DOHH2 (cell line): ENCODE results near the gene COL6A5.

ENCODE experiments used
- H3F3A ChIP-seq: fragments of 200-600 bp; sonication (generic), shearing (Covaris generic); 2 replicates; pipeline ENCODE4 v1.6.0; 2016; ENCODE audit warnings: antibody characterized with exemption, mild to moderate bottlenecking; ENCODE audit not compliant: control insufficient read depth, insufficient read depth
- H3K27ac ChIP-seq: fragments of 200-600 bp; sonication (generic); 2 replicates; pipeline ENCODE4 v1.5.1; 2014; ENCODE audit warnings: low read depth, mild to moderate bottlenecking, low read length, moderate library complexity
- H3K27me3 ChIP-seq: fragments of 200-600 bp; sonication (generic); 2 replicates; pipeline ENCODE4 v1.6.1; 2014; ENCODE audit warnings: mild to moderate bottlenecking, low read length, mixed read lengths; ENCODE audit not compliant: control insufficient read depth
- H3K36me3 ChIP-seq: fragments of 200-600 bp; sonication (generic); 2 replicates; pipeline ENCODE4 v1.6.1; 2014; ENCODE audit warnings: mild to moderate bottlenecking, low read length, moderate library complexity, mixed read lengths; ENCODE audit not compliant: control insufficient read depth
- H3K4me1 ChIP-seq: fragments of 200-600 bp; sonication (generic); 2 replicates; pipeline ENCODE4 v1.6.1; 2014; ENCODE audit warnings: mild to moderate bottlenecking, low read length, mixed read lengths; ENCODE audit not compliant: control insufficient read depth
- H3K4me2 ChIP-seq: fragments of 200-600 bp; sonication (generic); 2 replicates; pipeline ENCODE4 v1.6.0; 2014; ENCODE audit warnings: mild to moderate bottlenecking, low read length, moderate library complexity
- H3K4me3 ChIP-seq: fragments of 200-600 bp; sonication (generic); 2 replicates; pipeline ENCODE4 v1.5.1; 2014; ENCODE audit warnings: mild to moderate bottlenecking, low read length, mixed read lengths
- H3K79me2 ChIP-seq: fragments of 200-600 bp; sonication (generic); 2 replicates; pipeline ENCODE4 v1.6.1; 2014; ENCODE audit warnings: mild to moderate bottlenecking, low read length, mixed read lengths; ENCODE audit not compliant: control insufficient read depth
- H3K9me2 ChIP-seq: fragments of 200-600 bp; sonication (generic); replicated peaks from 2 replicates; pipeline ENCODE4 v1.6.1; 2014; ENCODE audit warnings: mild to moderate bottlenecking, low read length, mixed read lengths; ENCODE audit not compliant: control insufficient read depth
- H3K9me3 ChIP-seq: fragments of 200-600 bp; sonication (generic); 2 replicates; pipeline ENCODE4 v1.6.1; 2014; ENCODE audit warnings: antibody characterized with exemption, low read length, mixed read lengths; ENCODE audit not compliant: control insufficient read depth, insufficient read depth
- H4K20me1 ChIP-seq: fragments of 200-600 bp; sonication (generic); 2 replicates; pipeline ENCODE4 v1.6.0; 2014; ENCODE audit warnings: low read depth, mild to moderate bottlenecking, antibody characterized with exemption, low read length, moderate library complexity; ENCODE audit not compliant: control insufficient read depth, insufficient read depth
- EZH2phosphoT487 ChIP-seq: fragments of 200-600 bp; sonication (generic); IDR thresholded peaks from 2 replicates; pipeline ENCODE4 v1.6.1; 2017; ENCODE audit warnings: borderline replicate concordance, mild to moderate bottlenecking, antibody characterized with exemption, low read length, moderate library complexity, mixed read lengths
- TF ChIP-seq, protein P1 (sequence below): fragments of 200-600 bp; sonication (generic); IDR thresholded peaks from one replicate; pipeline ENCODE4 v1.5.1; 2014; ENCODE audit warnings: antibody characterized with exemption, mild to moderate bottlenecking, low read depth, low read length; ENCODE audit not compliant: poor library complexity, severe bottlenecking

Gene COL6A5

DNA sequence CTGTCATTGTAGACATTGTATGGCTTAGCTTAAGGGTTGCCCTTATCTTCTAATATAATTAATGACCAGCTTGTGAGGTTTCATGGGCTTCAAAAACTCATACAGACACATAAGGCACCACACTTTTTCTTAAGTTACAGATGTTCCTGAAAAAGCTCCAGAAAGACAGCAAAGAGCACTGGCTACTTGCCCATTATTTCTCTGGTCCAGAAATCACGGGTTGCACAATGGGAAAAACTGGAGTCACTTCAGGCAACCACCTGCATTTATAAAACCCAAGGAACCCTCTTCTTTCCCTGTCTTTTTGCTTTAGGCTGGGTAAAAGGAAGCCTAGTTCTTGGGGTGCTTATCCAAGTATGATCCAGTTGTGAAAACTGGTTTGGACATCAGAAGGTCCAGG is 169.2 kb downstream of the COL6A5 start:
- H3K9me3 ChIP-seq = no peaks in the 10 kb centered on the region
- H3K27ac ChIP-seq = no peak overlapping the region
- H3K9me2 ChIP-seq = no peaks in the 10 kb centered on the region
- no peak overlapping the region for H3K4me2 ChIP-seq
- H3K27me3 ChIP-seq = no peaks in the 10 kb centered on the region; the same call in 1 of the 2 replicates
- no peak overlapping the region for H3K4me3 ChIP-seq
- no peaks in the 10 kb centered on the region for H3K79me2 ChIP-seq
- TF ChIP-seq, protein P1, sequence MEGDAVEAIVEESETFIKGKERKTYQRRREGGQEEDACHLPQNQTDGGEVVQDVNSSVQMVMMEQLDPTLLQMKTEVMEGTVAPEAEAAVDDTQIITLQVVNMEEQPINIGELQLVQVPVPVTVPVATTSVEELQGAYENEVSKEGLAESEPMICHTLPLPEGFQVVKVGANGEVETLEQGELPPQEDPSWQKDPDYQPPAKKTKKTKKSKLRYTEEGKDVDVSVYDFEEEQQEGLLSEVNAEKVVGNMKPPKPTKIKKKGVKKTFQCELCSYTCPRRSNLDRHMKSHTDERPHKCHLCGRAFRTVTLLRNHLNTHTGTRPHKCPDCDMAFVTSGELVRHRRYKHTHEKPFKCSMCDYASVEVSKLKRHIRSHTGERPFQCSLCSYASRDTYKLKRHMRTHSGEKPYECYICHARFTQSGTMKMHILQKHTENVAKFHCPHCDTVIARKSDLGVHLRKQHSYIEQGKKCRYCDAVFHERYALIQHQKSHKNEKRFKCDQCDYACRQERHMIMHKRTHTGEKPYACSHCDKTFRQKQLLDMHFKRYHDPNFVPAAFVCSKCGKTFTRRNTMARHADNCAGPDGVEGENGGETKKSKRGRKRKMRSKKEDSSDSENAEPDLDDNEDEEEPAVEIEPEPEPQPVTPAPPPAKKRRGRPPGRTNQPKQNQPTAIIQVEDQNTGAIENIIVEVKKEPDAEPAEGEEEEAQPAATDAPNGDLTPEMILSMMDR = no peak
- TF ChIP-seq EZH2phosphoT487 = no peak
- no peaks in the 10 kb centered on the region for H3K36me3 ChIP-seq
- H3K4me1 ChIP-seq = no peaks in the 10 kb centered on the region
- H3F3A ChIP-seq = no peaks in the 10 kb centered on the region
- H4K20me1 ChIP-seq = no peaks in the 10 kb centered on the region

DNA sequence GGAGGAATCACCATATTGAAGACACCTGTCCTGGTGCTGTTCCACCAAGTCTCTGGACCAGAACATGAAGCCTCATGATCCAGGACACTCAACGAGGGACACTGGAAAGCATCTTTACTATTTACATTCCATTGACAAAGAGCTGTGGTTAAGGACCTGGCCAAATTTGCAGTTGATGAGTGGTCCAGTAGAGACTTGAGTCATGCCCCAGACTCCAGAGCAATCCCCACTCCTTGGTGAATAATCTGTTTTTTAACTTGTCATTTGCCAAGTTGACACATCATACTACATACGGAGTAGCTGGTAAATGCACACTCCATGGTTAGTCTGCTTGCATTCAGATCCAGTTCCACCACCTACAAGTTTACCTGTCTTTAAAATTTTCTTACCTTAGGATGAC is 170.3 kb downstream of the COL6A5 start:
- TF ChIP-seq, protein P1 = no peak
- TF ChIP-seq EZH2phosphoT487 = no peak
- H3K4me1 ChIP-seq = no peaks in the 10 kb centered on the region
- no peaks in the 10 kb centered on the region for H3F3A ChIP-seq
- H3K27ac ChIP-seq = no peak overlapping the region
- no peaks in the 10 kb centered on the region; the same call in 1 of the 2 replicates for H3K27me3 ChIP-seq
- no peak overlapping the region for H3K4me3 ChIP-seq
- no peak overlapping the region for H3K4me2 ChIP-seq
- no peaks in the 10 kb centered on the region for H3K79me2 ChIP-seq
- no peaks in the 10 kb centered on the region for H4K20me1 ChIP-seq
- H3K9me3 ChIP-seq = no peaks in the 10 kb centered on the region
- no peaks in the 10 kb centered on the region for H3K36me3 ChIP-seq
- H3K9me2 ChIP-seq = no peaks in the 10 kb centered on the region

DNA sequence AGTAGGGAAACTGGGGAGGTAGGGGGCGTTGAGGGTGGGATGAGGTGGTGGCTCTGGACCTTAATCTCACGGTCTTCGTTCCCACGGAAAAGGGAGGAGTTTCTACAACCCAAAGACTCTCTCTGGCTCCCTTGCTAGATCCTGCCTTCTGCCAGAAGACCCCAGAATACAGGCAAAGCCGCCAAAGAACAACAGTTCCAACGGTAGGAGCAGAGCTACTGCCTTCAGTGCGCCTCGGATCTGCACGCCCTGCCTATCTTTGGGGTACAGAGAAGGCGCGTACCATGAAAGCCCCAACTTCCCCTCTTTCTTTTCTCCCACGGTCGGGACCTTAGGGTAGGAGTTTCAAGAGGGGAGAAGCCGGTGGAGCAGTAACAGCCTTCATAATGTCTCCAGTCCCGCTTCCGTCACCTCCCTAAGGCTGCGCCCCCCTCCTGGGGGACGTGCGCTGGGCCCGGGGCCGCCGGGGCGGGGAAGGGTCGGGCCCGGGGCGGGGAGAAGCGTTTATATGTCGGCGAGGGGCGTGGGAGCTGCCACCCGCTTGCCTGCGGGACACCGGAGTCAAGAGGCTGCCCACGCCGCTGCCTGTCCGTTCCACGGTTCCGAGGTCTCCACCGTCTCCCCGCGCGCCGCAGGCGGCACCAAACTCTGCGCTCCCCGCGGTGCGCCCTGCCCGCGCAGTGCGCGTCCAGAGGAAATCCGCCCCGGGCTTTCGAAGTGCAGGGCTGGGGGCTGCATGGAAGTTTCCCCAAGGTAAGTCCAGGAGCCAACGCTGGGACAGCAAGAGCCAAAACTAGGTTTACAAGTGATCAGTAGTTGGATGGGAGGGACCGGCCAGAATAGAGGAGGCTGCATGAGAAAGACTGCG is 171.4 kb downstream of the COL6A5 start, which contains the start of gene COL6A6:
COL6A6 (plus strand) TSS at position 533 of the 868 bp plus-strand sequence. CDS start 43,188 bp downstream, outside the sequence.
- H3K79me2 ChIP-seq = no peaks in the 10 kb centered on the region
- H3K4me2 ChIP-seq = no peak within 1 kb of the TSS
- no peaks in the 10 kb centered on the region for H3K9me2 ChIP-seq
- no peak within 1 kb of the TSS for H3K4me3 ChIP-seq
- no peaks in the 10 kb centered on the region for H3K36me3 ChIP-seq
- H3K27ac ChIP-seq = no peak within 1 kb of the TSS
- no peak for TF ChIP-seq EZH2phosphoT487
- TF ChIP-seq, protein P1 = no peak
- H3K4me1 ChIP-seq = no peaks in the 10 kb centered on the region
- H3F3A ChIP-seq = no peaks in the 10 kb centered on the region
- no peaks in the 10 kb centered on the region for H4K20me1 ChIP-seq
- no peaks in the 10 kb centered on the region; the same call in 1 of the 2 replicates for H3K27me3 ChIP-seq
- no peaks in the 10 kb centered on the region for H3K9me3 ChIP-seq
